GM12801 (cell line): ENCODE results near the gene LIMS1.

Experiments
- TF ChIP-seq, protein P1 (sequence below): IDR thresholded peaks from one replicate; pipeline ENCODE4 v1.5.1; 2011; ENCODE audit warnings: control low read depth; ENCODE audit not compliant: insufficient read length; ENCODE audit errors: extremely low read depth

The LIMS1 gene

DNA sequence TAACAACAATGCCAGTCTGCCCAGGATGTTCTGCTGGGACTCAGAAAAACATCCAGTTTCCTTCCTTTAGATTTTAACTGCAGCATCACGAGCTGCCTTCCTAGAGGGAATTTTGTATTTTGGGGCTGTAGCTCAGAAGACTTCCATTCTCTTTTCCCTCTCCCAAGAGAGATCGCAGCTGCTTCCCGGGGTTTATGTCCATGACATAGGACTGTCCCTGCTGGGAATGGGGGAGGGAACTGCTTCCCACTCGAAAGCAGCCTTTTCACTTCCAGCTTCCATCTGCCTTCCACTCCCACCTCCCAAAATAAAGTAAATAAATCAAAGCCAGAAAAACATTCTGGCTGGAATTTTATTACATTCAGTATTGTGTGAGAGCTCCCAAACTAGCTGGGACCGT, 52.4 kb downstream of the LIMS1 start:
- TF ChIP-seq, protein P1, sequence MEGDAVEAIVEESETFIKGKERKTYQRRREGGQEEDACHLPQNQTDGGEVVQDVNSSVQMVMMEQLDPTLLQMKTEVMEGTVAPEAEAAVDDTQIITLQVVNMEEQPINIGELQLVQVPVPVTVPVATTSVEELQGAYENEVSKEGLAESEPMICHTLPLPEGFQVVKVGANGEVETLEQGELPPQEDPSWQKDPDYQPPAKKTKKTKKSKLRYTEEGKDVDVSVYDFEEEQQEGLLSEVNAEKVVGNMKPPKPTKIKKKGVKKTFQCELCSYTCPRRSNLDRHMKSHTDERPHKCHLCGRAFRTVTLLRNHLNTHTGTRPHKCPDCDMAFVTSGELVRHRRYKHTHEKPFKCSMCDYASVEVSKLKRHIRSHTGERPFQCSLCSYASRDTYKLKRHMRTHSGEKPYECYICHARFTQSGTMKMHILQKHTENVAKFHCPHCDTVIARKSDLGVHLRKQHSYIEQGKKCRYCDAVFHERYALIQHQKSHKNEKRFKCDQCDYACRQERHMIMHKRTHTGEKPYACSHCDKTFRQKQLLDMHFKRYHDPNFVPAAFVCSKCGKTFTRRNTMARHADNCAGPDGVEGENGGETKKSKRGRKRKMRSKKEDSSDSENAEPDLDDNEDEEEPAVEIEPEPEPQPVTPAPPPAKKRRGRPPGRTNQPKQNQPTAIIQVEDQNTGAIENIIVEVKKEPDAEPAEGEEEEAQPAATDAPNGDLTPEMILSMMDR = no peak

DNA sequence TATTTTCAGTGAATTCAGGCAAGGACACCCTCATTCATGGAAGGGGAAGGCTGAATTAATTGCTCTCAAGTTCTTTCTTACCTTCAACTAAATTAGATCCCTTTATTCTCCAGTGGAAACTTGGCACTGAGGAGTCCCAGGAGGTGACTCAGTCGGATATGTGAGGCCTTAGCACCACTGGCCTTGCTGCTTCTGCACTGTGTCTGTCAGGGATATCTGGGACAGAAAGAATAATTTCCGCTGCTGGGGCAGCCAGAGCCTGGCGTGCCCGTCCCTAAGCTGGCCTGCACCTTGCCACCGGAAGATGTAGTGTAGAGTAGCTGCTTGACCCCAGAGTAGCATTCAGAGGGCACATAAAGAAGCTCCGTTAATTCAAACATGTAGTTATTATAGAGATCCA, 53.4 kb downstream of the LIMS1 start:
- TF ChIP-seq, protein P1 = no peak

DNA sequence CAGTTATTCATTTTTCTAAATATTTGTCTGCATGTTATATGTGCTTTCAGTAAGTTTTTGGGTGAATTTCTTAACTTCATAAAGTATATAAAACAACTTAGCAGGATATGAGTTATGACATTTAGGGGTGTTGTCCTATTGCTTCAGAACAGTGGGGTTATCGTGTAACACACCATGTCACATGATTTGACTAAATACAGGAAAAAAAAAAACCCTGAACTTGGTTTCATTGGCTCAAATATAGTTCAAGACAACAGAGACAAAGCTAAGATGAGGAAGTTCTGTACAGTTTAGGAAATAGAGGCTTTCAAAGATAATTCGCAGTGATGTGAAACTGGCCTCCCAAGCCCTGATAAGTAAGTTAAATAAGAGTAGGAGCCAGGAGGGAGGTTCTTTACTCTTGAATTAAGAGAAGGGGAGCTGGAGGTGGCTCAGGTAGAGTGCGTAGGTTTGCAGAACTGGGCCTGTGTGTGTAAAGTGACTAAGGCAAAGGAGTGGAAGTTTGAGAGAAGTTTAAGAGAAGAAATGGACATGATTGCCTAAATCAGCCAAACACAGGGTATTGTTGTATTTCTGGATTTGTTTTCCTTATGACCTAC, 53.9 kb downstream of the LIMS1 start:
- TF ChIP-seq, protein P1 = no peak

DNA sequence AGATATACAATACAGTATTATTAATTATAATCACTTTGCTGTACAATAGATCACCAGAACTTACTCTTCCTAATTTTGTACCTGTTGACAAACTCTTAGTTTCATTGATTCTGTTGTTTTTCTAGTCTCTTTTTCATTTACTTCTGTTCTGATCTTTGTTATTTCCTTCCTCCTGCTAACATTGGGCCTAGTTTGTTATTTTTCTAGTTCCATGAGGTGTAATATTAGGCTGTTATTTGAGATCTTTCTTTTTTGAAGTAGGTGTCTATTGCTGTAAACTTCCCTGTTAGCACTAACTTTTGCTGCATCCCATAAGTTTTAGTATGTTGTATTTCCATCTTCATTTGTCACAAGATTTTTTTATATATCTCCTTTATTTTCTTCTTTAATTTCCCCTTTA, 55.1 kb downstream of the LIMS1 start:
- TF ChIP-seq, protein P1 = no peak

DNA sequence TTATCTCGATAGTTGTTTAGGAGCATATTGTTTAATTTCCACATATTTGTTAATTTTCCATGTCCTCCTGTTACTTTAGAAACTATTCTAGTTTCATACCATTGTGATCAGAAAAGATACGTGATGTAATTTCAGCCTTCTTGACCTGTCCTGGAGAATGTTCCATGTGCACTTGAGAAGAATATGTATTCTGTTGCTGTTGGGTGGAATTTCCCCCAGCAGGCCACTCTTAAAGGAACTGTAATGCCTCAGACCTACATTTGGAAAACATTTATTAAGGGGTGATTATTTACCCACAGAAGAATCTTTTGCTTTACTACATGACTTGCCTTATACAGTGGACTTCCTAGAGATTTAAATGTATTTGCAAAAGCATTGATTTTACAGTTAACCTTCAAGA, 55.5 kb downstream of the LIMS1 start:
- TF ChIP-seq, protein P1 = no peak

DNA sequence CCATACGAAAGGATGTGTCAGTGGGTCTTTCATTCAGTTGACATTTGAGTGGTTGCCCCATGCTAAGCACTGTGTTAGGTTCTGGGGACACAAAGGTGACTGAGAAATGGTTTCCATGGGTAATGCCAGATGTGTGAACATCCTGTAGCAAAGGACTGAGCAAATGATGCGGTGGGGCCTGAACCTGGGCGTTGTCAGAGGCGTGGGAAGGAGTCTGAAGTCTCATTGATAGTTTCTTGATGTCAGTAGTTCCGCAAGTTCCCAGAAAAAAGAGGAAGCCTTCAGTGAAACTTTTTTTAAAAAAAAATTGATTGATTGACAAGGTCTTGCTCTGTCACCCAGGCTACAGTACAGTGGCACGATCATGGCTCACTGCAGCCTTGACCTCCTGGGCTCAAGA, 56.9 kb downstream of the LIMS1 start:
- TF ChIP-seq, protein P1 = no peak

DNA sequence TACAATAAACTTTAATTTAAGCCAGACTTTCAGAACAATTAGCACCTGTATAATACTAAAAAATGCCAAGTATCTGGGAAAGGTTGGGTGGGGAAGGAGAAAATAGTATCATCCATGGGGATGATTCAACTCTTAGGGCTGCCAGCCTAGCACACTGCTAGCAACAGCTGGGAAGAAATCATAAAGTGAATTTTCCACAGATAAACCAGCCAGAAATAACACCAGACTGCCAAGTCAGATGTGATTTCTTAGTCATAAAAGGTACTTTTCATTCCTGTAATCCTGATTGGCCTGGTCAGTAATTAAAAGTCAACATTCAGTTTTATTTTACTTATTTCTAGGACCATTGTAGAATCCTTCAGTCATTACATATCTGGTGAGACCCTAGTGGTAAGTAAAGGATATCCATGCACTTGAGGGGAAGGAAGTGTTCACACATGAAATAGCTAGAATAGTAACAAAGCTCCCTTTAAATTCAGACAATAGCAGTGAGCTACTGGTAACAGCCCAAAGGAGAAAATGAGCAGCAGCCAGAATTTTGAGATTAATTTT, 59.4 kb downstream of the LIMS1 start:
- TF ChIP-seq, protein P1 = no peak
